Measurements from ENCODE around the gene NRTN.

DNA sequence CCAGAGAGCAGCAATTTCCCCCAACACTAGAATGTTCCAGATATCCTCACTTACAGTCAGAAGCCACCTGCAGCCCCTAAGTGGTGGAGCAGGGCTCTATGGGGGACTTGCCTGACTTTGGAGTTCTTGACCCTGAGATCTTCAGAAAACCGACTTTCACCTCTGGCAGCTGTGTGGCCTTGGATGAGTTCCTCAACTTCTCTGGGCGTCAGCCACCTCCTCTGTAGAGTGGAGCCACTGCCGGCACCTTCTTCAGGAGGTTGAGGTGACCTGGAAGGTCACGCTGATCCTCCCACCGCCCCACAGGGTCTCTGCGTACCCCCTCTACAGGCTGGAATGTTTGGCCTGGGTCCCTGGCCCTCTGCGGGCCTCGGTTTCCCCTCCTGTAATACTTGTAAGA, 72.6 kb downstream of the NRTN start:
- TF ChIP-seq POLR2A (IDR thresholded peaks at IDR 0.05) = no peak
- TF ChIP-seq, protein P1, sequence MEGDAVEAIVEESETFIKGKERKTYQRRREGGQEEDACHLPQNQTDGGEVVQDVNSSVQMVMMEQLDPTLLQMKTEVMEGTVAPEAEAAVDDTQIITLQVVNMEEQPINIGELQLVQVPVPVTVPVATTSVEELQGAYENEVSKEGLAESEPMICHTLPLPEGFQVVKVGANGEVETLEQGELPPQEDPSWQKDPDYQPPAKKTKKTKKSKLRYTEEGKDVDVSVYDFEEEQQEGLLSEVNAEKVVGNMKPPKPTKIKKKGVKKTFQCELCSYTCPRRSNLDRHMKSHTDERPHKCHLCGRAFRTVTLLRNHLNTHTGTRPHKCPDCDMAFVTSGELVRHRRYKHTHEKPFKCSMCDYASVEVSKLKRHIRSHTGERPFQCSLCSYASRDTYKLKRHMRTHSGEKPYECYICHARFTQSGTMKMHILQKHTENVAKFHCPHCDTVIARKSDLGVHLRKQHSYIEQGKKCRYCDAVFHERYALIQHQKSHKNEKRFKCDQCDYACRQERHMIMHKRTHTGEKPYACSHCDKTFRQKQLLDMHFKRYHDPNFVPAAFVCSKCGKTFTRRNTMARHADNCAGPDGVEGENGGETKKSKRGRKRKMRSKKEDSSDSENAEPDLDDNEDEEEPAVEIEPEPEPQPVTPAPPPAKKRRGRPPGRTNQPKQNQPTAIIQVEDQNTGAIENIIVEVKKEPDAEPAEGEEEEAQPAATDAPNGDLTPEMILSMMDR (IDR thresholded peaks at IDR 0.05) = no peak

Measured in breast epithelium (tissue), 3 donors.